Ovary (tissue), 3 donors: ENCODE results near the gene WDFY1.

Experiments
- EP300 ChIP-seq: sonication (generic); formaldehyde crosslinking; IDR thresholded peaks from one replicate; pipeline ENCODE4 v1.6.1; 2017; ENCODE audit warnings: antibody characterized with exemption
- POLR2A ChIP-seq: fragments of 450-650 bp; IDR thresholded peaks from one replicate; pipeline ENCODE4 v1.6.1; 2017; ENCODE audit warnings: antibody characterized with exemption, mild to moderate bottlenecking, moderate library complexity
- TF ChIP-seq, protein P1 (sequence below), 3 donors: fragments of 450-650 bp in 2 of 3; fragments of 200-600 bp in 1 of 3; IDR thresholded peaks; one replicate each; pipeline versions ENCODE4 v1.5.1 to v1.8.0; 2016 to 2022; ENCODE audit warnings: antibody characterized with exemption in 3 of 3, mild to moderate bottlenecking in 1 of 3
- donor health status: DM: no; HTN: no; CAD: no.

DNA sequence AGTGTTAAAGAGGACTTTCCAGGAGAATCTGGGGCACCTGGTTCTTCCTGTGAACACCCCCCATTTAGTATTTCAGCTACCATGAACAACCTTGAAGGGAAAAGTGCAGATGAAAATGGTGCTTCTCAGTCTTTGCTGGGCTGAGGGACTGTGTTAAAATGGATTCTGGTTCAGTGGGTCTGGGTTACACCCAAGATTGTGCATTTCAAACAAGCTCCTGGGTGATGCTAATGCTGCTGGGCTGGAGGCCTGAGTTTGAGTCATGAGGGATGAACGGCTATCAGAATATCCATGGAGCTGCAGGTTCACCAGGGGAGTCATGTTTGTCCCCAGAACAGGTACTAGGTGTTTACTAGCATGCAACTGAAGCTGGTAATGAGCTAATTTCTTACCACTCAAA, 36.1 kb upstream of the WDFY1 start:
- TF ChIP-seq, protein P1, sequence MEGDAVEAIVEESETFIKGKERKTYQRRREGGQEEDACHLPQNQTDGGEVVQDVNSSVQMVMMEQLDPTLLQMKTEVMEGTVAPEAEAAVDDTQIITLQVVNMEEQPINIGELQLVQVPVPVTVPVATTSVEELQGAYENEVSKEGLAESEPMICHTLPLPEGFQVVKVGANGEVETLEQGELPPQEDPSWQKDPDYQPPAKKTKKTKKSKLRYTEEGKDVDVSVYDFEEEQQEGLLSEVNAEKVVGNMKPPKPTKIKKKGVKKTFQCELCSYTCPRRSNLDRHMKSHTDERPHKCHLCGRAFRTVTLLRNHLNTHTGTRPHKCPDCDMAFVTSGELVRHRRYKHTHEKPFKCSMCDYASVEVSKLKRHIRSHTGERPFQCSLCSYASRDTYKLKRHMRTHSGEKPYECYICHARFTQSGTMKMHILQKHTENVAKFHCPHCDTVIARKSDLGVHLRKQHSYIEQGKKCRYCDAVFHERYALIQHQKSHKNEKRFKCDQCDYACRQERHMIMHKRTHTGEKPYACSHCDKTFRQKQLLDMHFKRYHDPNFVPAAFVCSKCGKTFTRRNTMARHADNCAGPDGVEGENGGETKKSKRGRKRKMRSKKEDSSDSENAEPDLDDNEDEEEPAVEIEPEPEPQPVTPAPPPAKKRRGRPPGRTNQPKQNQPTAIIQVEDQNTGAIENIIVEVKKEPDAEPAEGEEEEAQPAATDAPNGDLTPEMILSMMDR (IDR thresholded peaks at IDR 0.05): no peak
- TF ChIP-seq POLR2A: no peak
- TF ChIP-seq EP300: no peak
